Suprapubic skin (tissue), 3 donors: ENCODE results near the gene RNF5.

Source experiments
- CTCF ChIP-seq, 2 donors: fragments of 200-600 bp in 1 of 2; fragments of 450-650 bp in 1 of 2; sonication (generic) in 1 of 2; IDR thresholded peaks; one replicate each; pipeline ENCODE4 v1.5.1; 2016 to 2019; ENCODE audit warnings: antibody characterized with exemption in 2 of 2, mild to moderate bottlenecking in 1 of 2, moderate library complexity in 1 of 2
- POLR2A ChIP-seq, 2 donors: fragments of 450-650 bp; IDR thresholded peaks; one replicate each; pipeline ENCODE4 v1.6.1; 2017; ENCODE audit warnings: antibody characterized with exemption in 2 of 2, mild to moderate bottlenecking in 2 of 2, moderate library complexity in 2 of 2

- TF ChIP-seq CTCF (IDR thresholded peaks at IDR 0.05) (no peak), POLR2A (IDR thresholded peaks at IDR 0.05) (no peak)
These were observed 11.5 kb downstream of the RNF5 start for GRCh38 chr6:32189742-32190053.
